Vagina (tissue), 2 donors: Measurements from ENCODE around the gene MAPK13.
A peak's percentile ranks its signal among the peaks of the same experiment; 100 is the strongest.

Source experiments
- POLR2A ChIP-seq, 2 donors: fragments of 450-650 bp; IDR thresholded peaks; one replicate each; pipeline ENCODE4 v1.6.1; 2017; ENCODE audit warnings: antibody characterized with exemption in 2 of 2, mild to moderate bottlenecking in 2 of 2, moderate library complexity in 2 of 2
- POLR2AphosphoS5 ChIP-seq, 2 donors: sonication (generic); formaldehyde crosslinking; IDR thresholded peaks; one replicate each; pipeline ENCODE4 v1.9.0; 2017; ENCODE audit warnings: antibody characterized with exemption in 2 of 2, mild to moderate bottlenecking in 2 of 2, low read depth in 1 of 2; ENCODE audit not compliant: insufficient read depth in 1 of 2
- TF ChIP-seq, protein P1 (sequence below), 3 experiments: fragments of 450-650 bp in 2 of 3; fragments of 200-600 bp in 1 of 3; sonication (generic) in 1 of 3; IDR thresholded peaks; one replicate each; pipeline ENCODE4 v1.5.1; 2017 to 2019; ENCODE audit warnings: antibody characterized with exemption in 3 of 3, mild to moderate bottlenecking in 2 of 3, moderate library complexity in 2 of 3

DNA sequence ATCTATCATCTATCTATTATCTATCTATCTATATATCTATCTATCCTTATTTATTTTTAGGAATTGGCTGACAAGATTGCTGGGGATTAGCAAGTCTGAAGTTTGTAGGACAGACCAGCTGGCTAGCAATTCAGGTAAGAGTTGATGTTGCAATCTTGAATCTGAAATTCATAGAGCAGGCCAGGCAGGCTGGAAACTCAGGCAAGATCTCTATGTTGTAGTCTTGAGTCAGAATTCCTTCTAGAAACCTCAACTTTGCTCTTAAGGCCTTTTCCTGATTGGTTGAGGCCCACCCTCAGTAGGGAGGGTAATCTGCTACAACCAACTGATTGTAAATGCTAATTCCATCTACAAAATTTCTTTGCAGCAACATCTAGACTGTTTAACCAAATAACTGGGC lies 19.2 kb downstream of the MAPK13 start:
- TF ChIP-seq, protein P1, sequence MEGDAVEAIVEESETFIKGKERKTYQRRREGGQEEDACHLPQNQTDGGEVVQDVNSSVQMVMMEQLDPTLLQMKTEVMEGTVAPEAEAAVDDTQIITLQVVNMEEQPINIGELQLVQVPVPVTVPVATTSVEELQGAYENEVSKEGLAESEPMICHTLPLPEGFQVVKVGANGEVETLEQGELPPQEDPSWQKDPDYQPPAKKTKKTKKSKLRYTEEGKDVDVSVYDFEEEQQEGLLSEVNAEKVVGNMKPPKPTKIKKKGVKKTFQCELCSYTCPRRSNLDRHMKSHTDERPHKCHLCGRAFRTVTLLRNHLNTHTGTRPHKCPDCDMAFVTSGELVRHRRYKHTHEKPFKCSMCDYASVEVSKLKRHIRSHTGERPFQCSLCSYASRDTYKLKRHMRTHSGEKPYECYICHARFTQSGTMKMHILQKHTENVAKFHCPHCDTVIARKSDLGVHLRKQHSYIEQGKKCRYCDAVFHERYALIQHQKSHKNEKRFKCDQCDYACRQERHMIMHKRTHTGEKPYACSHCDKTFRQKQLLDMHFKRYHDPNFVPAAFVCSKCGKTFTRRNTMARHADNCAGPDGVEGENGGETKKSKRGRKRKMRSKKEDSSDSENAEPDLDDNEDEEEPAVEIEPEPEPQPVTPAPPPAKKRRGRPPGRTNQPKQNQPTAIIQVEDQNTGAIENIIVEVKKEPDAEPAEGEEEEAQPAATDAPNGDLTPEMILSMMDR (IDR thresholded peaks at IDR 0.05) = no peak
- TF ChIP-seq POLR2AphosphoS5 (IDR thresholded peaks at IDR 0.05; ENCODE audit: insufficient read depth in 1 of 2, low read depth in 1 of 2) (peak in 1 of 2 donors; percentile 24), POLR2A (IDR thresholded peaks at IDR 0.05) (no peak)
